Fibroblast of mammary gland (primary cell): ENCODE data around the gene AOC1.

Source experiments
- DNase-seq: peaks from one replicate; pipeline ENCODE4 v3.0.0-alpha.2; 2010; ENCODE audit warnings: low read depth
- H3K4me3 ChIP-seq: 2 replicates; pipeline ENCODE4 v1.5.1; 2011; ENCODE audit warnings: low read depth, mild to moderate bottlenecking, low read length, moderate library complexity; ENCODE audit not compliant: control insufficient read depth
- CTCF ChIP-seq: conservative IDR thresholded peaks from 2 replicates; pipeline ENCODE4 v1.5.1; 2011; ENCODE audit warnings: low read depth, low read length, inconsistent platforms; ENCODE audit not compliant: control insufficient read depth, insufficient read depth

AOC1 gene

GRCh38 chr7:150851492-150852370 is 586 bp upstream of the AOC1 start:
- no peak overlapping the region for H3K4me3 ChIP-seq
- TF ChIP-seq CTCF: no peak
- DNase-seq: no peak

- no peak for TF ChIP-seq CTCF
- DNase-seq: no peak
- no peak overlapping the region for H3K4me3 ChIP-seq
Observed at GRCh38 chr7:150854066-150855000, 2.0 kb downstream of the AOC1 start.

GRCh38 chr7:150855046-150855445 is 2.7 kb downstream of the AOC1 start:
- TF ChIP-seq CTCF: no peak
- H3K4me3 ChIP-seq: no peak overlapping the region
- DNase-seq: no peak

- DNase-seq: no peak
- no peak overlapping the region for H3K4me3 ChIP-seq
- TF ChIP-seq CTCF: no peak
Observed at GRCh38 chr7:150855476-150856302, 3.4 kb downstream of the AOC1 start.

- TF ChIP-seq CTCF: no peak
- H3K4me3 ChIP-seq: no peak overlapping the region
- DNase-seq: no peak
Observed at GRCh38 chr7:150856303-150857275, 4.3 kb downstream of the AOC1 start.
